DMS79 (cell line): ENCODE measurements around the gene REEP5.

Source experiments
- DNase-seq: peaks from one replicate; lab custom pipeline; 2025; lab: John Stamatoyannopoulos, UW

REEP5 gene

DNA sequence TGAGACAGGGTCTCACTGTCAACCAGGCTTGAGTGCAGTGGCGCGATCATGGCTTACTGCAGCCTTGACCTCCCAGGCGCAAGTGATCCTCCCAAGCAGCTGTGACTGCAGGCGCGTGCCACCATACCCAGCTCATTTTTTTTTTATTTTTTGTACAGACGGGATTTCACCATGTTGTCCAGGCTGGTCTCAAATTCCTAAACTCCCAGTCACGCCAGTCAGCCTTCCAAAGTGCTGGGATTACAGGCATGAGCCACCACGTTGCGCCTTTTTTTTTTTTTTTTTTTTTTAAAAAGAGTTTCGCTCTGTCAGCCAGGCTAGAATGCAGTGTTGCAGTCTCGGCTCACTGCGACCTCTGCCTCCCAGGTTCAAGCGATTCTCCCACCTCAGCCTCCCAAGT, 88.1 kb downstream of the REEP5 start:
- DNase-seq = no peak

DNA sequence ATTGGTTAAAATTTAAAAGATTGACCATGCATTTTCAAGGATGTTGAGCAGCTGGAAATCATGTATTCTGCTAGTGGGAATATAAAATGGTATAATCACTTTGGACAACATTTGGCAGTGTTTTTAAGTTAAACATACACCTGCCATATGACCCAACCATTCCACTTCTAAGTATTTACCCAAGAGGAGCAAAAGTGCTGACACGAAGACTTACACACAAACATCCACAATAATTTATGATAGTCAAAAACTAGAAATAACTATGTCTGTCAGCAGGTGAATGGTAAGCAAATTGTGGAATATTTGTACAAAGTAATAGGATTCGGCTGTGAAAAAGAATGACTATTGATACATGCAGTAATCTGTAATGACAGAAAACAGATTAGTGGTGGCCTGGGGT, 91.6 kb downstream of the REEP5 start:
- DNase-seq = no peak
